ENCODE data around the gene BCOR. TPM values are rescaled to one million over a fixed set of nuclear protein-coding genes. Genes with fewer than 3 reads are reported as not detected.
A peak's percentile ranks its signal among the peaks of the same experiment; 100 is the strongest.

BCOR gene
- total and polyA plus RNA-seq, 2 donors (not counting 1 experiment from before 2014, with no cell fraction given): 3.0 to 5.8 TPM

- H3K4me3 ChIP-seq (replicated peaks in 1 of 4; ENCODE audit: control extremely low read depth in 1 of 4, insufficient read depth in 1 of 4, low read depth in 3 of 4, low read length in 4 of 4): peak overlapping the region; percentile 46 to 63 (median 56)
- H3K27me3 ChIP-seq (ENCODE audit: control insufficient read depth, insufficient read depth, low read length): no peaks in the 10 kb centered on the region
- peaks cover 19% of the 10 kb centered on the region for H3K79me2 ChIP-seq (ENCODE audit: control insufficient read depth, insufficient read depth, low read length)
- H3K36me3 ChIP-seq (ENCODE audit: control insufficient read depth, insufficient read depth, low read length): no peaks in the 10 kb centered on the region
- H4K20me1 ChIP-seq (ENCODE audit: control insufficient read depth, extremely low read depth, insufficient read depth, low read length): no peaks in the 10 kb centered on the region
- peak overlapping the region; percentile 43 for H3K27ac ChIP-seq (ENCODE audit: insufficient read depth, low read length)
- TF ChIP-seq EZH2 (IDR thresholded peaks at IDR 0.05; ENCODE audit: low read length, missing control alignments) (no peak), CTCF (conservative IDR thresholded peaks at IDR 0.05 in 1 of 2, IDR thresholded peaks at IDR 0.05 in 1 of 2; ENCODE audit: low read depth in 1 of 2, low read length in 2 of 2) (no peak)
- peaks cover 2% of the 10 kb centered on the region for H3K4me1 ChIP-seq (ENCODE audit: control insufficient read depth, extremely low read depth, insufficient read depth, low read length)
- H2AFZ ChIP-seq (ENCODE audit: low read length): no peak overlapping the region
- no peak for DNase-seq (ENCODE audit: low read depth in 2 of 2)
- no peaks in the 10 kb centered on the region for H3K9me3 ChIP-seq (ENCODE audit: control insufficient read depth, insufficient read depth, low read depth, low read length)
- peak overlapping the region; percentile 91 for H3K4me2 ChIP-seq (ENCODE audit: extremely low read depth, insufficient read depth, low read length)
- peak overlapping the region; percentile 60 for H3K9ac ChIP-seq (ENCODE audit: insufficient read depth, low read length)
These were observed 2.0 kb downstream of the BCOR start for GRCh38 chrX:40095583-40096394.

DNA sequence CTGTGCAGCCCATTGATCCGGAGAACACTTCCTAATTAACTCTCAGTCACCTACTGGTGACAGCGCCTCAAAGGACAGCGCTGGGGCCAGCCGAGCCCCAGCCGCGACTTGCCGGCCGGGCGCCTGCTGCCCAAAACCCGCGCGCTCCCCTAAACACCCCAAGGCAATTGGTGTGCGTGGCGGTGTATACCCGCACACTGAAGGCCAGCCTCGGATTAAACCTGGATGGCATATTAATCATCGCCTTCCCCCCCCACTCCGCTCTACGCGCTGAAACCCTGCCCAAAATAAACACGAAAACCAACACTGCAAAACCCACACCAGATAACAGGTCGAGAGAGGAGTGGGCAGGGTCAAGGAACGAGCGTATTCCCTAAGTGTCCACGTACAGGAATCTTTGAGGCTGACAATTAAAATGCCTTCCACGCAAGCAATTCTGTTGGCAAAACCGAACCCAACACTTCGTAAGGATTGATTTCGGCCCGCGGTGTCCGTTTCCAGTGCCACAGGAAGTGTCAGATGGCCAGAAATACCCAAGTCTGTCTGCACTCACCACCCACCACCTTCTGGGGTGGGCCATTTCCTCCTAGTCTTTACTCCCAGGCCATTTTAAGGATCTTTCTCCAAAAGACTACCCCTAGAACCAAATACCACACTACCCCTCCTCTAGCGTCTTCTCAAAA lies 2.7 kb downstream of the BCOR start:
- no peaks in the 10 kb centered on the region for H3K36me3 ChIP-seq (ENCODE audit: control insufficient read depth, insufficient read depth, low read length)
- H4K20me1 ChIP-seq (ENCODE audit: control insufficient read depth, extremely low read depth, insufficient read depth, low read length): no peaks in the 10 kb centered on the region
- peaks cover 3% of the 10 kb centered on the region for H3K4me1 ChIP-seq (ENCODE audit: control insufficient read depth, extremely low read depth, insufficient read depth, low read length)
- TF ChIP-seq CTCF (conservative IDR thresholded peaks at IDR 0.05 in 1 of 2, IDR thresholded peaks at IDR 0.05 in 1 of 2; ENCODE audit: low read depth in 1 of 2, low read length in 2 of 2) (no peak), EZH2 (IDR thresholded peaks at IDR 0.05; ENCODE audit: low read length, missing control alignments) (no peak)
- peak overlapping the region; percentile 49 for H3K9ac ChIP-seq (ENCODE audit: insufficient read depth, low read length)
- no peak overlapping the region for H2AFZ ChIP-seq (ENCODE audit: low read length)
- peak overlapping the region; percentile 39 to 63 (median 51) for H3K4me3 ChIP-seq (replicated peaks in 1 of 4; ENCODE audit: control extremely low read depth in 1 of 4, insufficient read depth in 1 of 4, low read depth in 3 of 4, low read length in 4 of 4)
- peaks cover 19% of the 10 kb centered on the region for H3K79me2 ChIP-seq (ENCODE audit: control insufficient read depth, insufficient read depth, low read length)
- peak overlapping the region; percentile 91 for H3K4me2 ChIP-seq (ENCODE audit: extremely low read depth, insufficient read depth, low read length)
- DNase-seq (ENCODE audit: low read depth in 2 of 2): no peak
- no peaks in the 10 kb centered on the region for H3K9me3 ChIP-seq (ENCODE audit: control insufficient read depth, insufficient read depth, low read depth, low read length)
- H3K27me3 ChIP-seq (ENCODE audit: control insufficient read depth, insufficient read depth, low read length): no peaks in the 10 kb centered on the region
- peak overlapping the region; percentile 51 for H3K27ac ChIP-seq (ENCODE audit: insufficient read depth, low read length)

Measured in fibroblast of lung (primary cell).